HG02798 (cell line): ENCODE measurements around the gene TMEM62.
"Not testable (repeated sequence)": the region's sequence is repeated elsewhere in the genome, so short reads cannot be mapped to it uniquely, and the experiment has no call there.

Source experiments
- ATAC-seq: cut with Tn5 transposase; IDR thresholded peaks from one replicate; pipeline ENCODE4 v1.9.1; 2021; ENCODE audit warnings: mild to moderate bottlenecking; ENCODE audit not compliant: unreplicated experiment, poor library complexity

Gene TMEM62

GRCh38 chr15:43225950-43226255, 92.5 kb downstream of the TMEM62 start:
- not testable (repeated sequence) for ATAC-seq

DNA sequence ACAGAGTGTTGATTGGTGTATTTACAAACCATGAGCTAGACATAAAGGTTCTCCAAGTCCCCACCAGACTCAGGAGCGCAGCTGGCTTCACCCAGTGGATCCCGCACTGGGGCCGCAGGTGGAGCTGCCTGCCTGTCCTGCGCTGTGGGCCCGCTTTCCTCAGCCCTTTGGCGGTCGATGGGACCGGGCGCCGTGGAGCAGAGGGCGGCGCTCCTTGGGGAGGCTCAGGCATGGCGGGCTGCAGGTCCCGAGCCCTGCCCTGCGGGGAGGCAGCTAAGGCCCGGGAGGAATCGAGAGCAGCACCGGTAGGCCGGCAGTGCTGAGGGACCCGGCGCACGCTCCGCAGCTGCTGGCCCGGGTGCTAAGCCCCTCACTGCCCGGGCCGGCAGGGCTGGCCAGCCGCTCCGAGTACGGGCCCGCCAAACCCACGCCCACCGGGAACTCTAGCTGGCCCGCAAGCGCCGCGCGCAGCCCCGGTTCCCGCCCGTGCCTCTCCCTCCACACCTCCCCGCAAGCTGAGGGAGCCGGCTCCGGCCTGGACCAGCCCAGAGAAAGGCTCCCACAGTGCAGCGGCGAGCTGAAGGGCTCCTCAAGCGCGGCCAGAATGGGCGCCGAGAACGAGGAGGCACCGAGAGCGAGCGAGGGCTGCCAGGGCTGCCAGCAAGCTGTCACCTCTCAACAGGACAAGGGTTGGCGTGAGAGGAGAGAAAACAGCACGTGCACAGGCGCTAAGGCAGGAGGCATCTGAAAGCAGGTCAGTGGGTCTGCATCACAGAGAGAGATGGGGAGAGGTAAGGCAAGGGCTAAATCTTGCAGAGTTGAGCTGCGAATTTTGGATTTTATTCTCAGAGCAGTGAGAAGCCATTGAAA, 93.3 kb downstream of the TMEM62 start:
- no peak for ATAC-seq

- no peak for ATAC-seq
Observed at GRCh38 chr15:43229977-43230376, 96.6 kb downstream of the TMEM62 start.

GRCh38 chr15:43230640-43231115, 97.3 kb downstream of the TMEM62 start:
- no peak for ATAC-seq

DNA sequence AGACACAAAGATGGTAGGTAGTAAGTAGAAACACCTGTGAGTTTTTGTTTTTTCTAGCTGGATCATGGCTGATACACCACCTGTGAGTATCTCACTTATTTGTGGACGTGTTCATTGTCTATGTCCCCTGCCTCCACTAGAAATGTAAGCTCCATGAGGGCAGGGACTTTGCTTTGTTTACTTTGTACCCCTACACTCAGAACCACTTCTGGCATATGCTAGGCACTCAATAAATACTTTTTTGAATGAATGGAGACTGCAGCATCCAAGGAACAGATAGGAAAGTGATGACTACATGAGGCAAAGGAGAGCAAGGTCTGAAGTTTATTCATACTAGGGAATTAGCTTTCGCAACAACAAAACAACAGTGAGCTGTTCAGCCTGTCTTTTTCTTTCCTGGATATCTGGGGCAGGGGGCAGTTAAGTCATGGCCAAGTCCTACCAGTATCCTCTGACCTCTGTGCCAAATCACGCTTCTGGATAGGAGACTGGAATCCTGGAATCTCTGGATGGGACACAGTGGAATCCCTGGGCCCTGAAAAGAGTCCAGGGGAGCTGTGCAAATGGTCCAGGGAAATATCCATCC, 99.0 kb downstream of the TMEM62 start:
- no peak for ATAC-seq
